WTC11 (cell line): ENCODE data around the gene CCDC136. TPM values are rescaled to one million over a fixed set of nuclear protein-coding genes. Genes with fewer than 3 reads are reported as not detected.

ENCODE experiments used
- ATAC-seq: fragments of 200-7000 bp; cut with Tn5 transposase; 2 replicates; pipeline ENCODE4 v1.10.0; 2021; ENCODE audit warnings: mild to moderate bottlenecking, moderate library complexity
- CTCF ChIA-PET: fragments of 300-600 bp; sonication (Branson Sonifier 250); formaldehyde crosslinking; loops from one replicate; lab custom pipeline; 2021; ENCODE audit warnings: antibody characterized with exemption; lab: Charles Lee
- POLR2A ChIA-PET: fragments of 350-600 bp; sonication (Branson Sonifier 250); formaldehyde crosslinking; loops from one replicate; lab custom pipeline; 2021; ENCODE audit warnings: antibody characterized with exemption; lab: Charles Lee
- DNase-seq: peaks from one replicate; pipeline ENCODE4 v3.0.0; 2021; ENCODE audit warnings: low spot score
- H3K27ac Mint-ChIP-seq: 2 replicates; pipeline ENCODE4 v1.8.0; 2021; ENCODE audit warnings: mixed read lengths
- H3K27me3 Mint-ChIP-seq: 2 replicates; pipeline ENCODE4 v1.8.0; 2021; ENCODE audit warnings: low read depth, mild to moderate bottlenecking, moderate library complexity, mixed read lengths
- H3K36me3 Mint-ChIP-seq: 2 replicates; pipeline ENCODE4 v1.8.0; 2021; ENCODE audit warnings: mixed read lengths
- H3K4me1 Mint-ChIP-seq: 2 replicates; pipeline ENCODE4 v1.8.0; 2022; ENCODE audit warnings: mixed read lengths
- H3K4me3 Mint-ChIP-seq: 2 replicates; pipeline ENCODE4 v1.8.0; 2021; ENCODE audit warnings: mild to moderate bottlenecking, moderate library complexity, mixed read lengths
- H3K9me3 Mint-ChIP-seq: 2 replicates; pipeline ENCODE4 v1.8.0; 2021; ENCODE audit warnings: mixed read lengths
- FOXK1 ChIP-seq: sonication (generic); formaldehyde crosslinking; IDR thresholded peaks from 2 replicates; pipeline ENCODE4 v1.8.0; 2022; ENCODE audit warnings: mild to moderate bottlenecking, moderate library complexity, missing genetic modification reagents
- FOXP1 ChIP-seq: sonication (generic); formaldehyde crosslinking; IDR thresholded peaks from 2 replicates; pipeline ENCODE4 v1.8.0; 2022; ENCODE audit warnings: missing genetic modification reagents, mild to moderate bottlenecking, moderate library complexity, borderline replicate concordance
- FOXP4 ChIP-seq: sonication (generic); formaldehyde crosslinking; IDR thresholded peaks from 2 replicates; pipeline ENCODE4 v1.8.0; 2022; ENCODE audit warnings: mild to moderate bottlenecking, missing genetic modification reagents
- JAZF1 ChIP-seq: fragments of 250-450 bp; sonication (Bioruptor Pico); IDR thresholded peaks from 2 replicates; pipeline ENCODE4 v1.9.0; 2021; ENCODE audit warnings: moderate library complexity, mild to moderate bottlenecking, inconsistent platforms
- MLX ChIP-seq: sonication (generic); formaldehyde crosslinking; IDR thresholded peaks from 2 replicates; pipeline ENCODE4 v1.8.1; 2023; ENCODE audit warnings: mild to moderate bottlenecking, missing genetic modification reagents, moderate library complexity
- RORB ChIP-seq: fragments of 250-450 bp; sonication (Bioruptor Pico); IDR thresholded peaks from 2 replicates; pipeline ENCODE4 v1.9.0; 2021; ENCODE audit warnings: mild to moderate bottlenecking
- SMAD3 ChIP-seq: sonication (generic); formaldehyde crosslinking; IDR thresholded peaks from 2 replicates; pipeline ENCODE4 v1.8.0; 2022; ENCODE audit warnings: missing genetic modification reagents, mild to moderate bottlenecking, borderline replicate concordance
- TEAD1 ChIP-seq: sonication (generic); formaldehyde crosslinking; IDR thresholded peaks from 2 replicates; pipeline ENCODE4 v1.8.0; 2022; ENCODE audit warnings: mild to moderate bottlenecking, missing genetic modification reagents
- TP53 ChIP-seq: sonication (generic); formaldehyde crosslinking; IDR thresholded peaks from 2 replicates; pipeline ENCODE4 v1.8.1; 2023; ENCODE audit warnings: mild to moderate bottlenecking, missing genetic modification reagents
- ZNF671 ChIP-seq: fragments of 250-450 bp; sonication (Bioruptor Pico); IDR thresholded peaks from 2 replicates; pipeline ENCODE4 v1.8.0; 2021; ENCODE audit warnings: mild to moderate bottlenecking
- total RNA-seq: library from RNA; stranded (reverse); gene quantifications from 3 replicates; pipeline ENCODE4 v1.2.3, GENCODE V29; 2021
- TF ChIP-seq, protein P1 (sequence below): fragments of 250-450 bp; sonication (Bioruptor Pico); IDR thresholded peaks from 2 replicates; pipeline ENCODE4 v1.8.0; 2021; ENCODE audit warnings: mild to moderate bottlenecking
- TF ChIP-seq, protein P2 (sequence below): fragments of 250-450 bp; sonication (Bioruptor Pico); IDR thresholded peaks from 2 replicates; pipeline ENCODE4 v1.9.0; 2021; ENCODE audit warnings: mild to moderate bottlenecking, borderline replicate concordance
- TF ChIP-seq, protein P3 (sequence below): sonication (generic); formaldehyde crosslinking; IDR thresholded peaks from 2 replicates; pipeline ENCODE4 v1.8.1; 2023; ENCODE audit warnings: mild to moderate bottlenecking, moderate library complexity, missing genetic modification reagents
- TF ChIP-seq, protein P4 (sequence below): fragments of 250-450 bp; sonication (Bioruptor Pico); IDR thresholded peaks from 2 replicates; pipeline ENCODE4 v1.9.0; 2021; ENCODE audit warnings: mild to moderate bottlenecking

CCDC136 gene
- total RNA-seq, 1 experiment from 2014 or later, result 51.0 TPM

DNA sequence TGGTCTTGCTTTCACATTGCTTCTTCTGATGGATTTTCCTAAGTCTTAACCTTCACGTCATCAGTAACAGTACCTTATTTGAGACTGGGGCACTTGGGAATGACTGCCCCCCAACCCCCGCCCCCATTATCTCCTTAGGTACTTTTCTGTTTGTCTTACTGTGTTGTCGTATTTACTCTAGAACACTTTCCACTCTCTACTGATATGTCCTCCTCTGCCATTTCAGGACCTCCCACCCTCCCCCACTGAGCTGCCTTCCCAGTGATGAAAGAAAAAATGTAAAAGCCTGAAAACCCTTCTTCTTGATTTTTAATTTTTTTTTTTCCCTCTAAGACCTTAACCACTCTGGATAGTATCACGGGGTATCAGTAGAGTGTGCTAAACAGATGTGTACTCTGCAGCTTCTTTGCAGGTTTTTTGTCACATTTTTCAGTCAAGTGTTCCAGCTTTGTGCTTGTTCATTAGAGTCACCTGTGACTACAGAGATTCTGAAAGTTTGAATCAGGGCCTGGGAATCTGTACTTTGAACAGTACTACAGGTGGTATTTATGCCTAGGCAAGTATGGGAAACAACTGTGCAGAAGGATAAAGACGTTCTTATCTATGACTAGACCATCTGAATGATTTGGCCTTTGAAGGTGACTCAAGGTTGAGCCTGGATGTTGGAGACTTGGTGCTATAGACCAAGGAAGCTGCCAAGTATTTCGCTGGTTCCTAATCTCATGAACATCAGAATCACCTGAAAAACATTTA, 44.3 kb upstream of the CCDC136 start (continued):
- TF ChIP-seq, protein P1, sequence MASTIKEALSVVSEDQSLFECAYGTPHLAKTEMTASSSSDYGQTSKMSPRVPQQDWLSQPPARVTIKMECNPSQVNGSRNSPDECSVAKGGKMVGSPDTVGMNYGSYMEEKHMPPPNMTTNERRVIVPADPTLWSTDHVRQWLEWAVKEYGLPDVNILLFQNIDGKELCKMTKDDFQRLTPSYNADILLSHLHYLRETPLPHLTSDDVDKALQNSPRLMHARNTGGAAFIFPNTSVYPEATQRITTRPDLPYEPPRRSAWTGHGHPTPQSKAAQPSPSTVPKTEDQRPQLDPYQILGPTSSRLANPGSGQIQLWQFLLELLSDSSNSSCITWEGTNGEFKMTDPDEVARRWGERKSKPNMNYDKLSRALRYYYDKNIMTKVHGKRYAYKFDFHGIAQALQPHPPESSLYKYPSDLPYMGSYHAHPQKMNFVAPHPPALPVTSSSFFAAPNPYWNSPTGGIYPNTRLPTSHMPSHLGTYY (CRISPR knock-in tag), result no peak
- TF ChIP-seq SMAD3 (CRISPR knock-in tag), result no peak
- TF ChIP-seq TEAD1 (CRISPR knock-in tag), result no peak
- no peak for TF ChIP-seq ZNF671
- no peak for TF ChIP-seq JAZF1 (CRISPR knock-in tag)
- TF ChIP-seq, protein P2, sequence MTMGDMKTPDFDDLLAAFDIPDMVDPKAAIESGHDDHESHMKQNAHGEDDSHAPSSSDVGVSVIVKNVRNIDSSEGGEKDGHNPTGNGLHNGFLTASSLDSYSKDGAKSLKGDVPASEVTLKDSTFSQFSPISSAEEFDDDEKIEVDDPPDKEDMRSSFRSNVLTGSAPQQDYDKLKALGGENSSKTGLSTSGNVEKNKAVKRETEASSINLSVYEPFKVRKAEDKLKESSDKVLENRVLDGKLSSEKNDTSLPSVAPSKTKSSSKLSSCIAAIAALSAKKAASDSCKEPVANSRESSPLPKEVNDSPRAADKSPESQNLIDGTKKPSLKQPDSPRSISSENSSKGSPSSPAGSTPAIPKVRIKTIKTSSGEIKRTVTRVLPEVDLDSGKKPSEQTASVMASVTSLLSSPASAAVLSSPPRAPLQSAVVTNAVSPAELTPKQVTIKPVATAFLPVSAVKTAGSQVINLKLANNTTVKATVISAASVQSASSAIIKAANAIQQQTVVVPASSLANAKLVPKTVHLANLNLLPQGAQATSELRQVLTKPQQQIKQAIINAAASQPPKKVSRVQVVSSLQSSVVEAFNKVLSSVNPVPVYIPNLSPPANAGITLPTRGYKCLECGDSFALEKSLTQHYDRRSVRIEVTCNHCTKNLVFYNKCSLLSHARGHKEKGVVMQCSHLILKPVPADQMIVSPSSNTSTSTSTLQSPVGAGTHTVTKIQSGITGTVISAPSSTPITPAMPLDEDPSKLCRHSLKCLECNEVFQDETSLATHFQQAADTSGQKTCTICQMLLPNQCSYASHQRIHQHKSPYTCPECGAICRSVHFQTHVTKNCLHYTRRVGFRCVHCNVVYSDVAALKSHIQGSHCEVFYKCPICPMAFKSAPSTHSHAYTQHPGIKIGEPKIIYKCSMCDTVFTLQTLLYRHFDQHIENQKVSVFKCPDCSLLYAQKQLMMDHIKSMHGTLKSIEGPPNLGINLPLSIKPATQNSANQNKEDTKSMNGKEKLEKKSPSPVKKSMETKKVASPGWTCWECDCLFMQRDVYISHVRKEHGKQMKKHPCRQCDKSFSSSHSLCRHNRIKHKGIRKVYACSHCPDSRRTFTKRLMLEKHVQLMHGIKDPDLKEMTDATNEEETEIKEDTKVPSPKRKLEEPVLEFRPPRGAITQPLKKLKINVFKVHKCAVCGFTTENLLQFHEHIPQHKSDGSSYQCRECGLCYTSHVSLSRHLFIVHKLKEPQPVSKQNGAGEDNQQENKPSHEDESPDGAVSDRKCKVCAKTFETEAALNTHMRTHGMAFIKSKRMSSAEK (CRISPR knock-in tag), result no peak

- CTCF ChIA-PET, result no interaction called here
- Mint-ChIP-seq H3K27ac (no peak overlapping the region), H3K4me3 (no peak overlapping the region)
- no peak for TF ChIP-seq FOXK1 (CRISPR knock-in tag)
- TF ChIP-seq, protein P3, sequence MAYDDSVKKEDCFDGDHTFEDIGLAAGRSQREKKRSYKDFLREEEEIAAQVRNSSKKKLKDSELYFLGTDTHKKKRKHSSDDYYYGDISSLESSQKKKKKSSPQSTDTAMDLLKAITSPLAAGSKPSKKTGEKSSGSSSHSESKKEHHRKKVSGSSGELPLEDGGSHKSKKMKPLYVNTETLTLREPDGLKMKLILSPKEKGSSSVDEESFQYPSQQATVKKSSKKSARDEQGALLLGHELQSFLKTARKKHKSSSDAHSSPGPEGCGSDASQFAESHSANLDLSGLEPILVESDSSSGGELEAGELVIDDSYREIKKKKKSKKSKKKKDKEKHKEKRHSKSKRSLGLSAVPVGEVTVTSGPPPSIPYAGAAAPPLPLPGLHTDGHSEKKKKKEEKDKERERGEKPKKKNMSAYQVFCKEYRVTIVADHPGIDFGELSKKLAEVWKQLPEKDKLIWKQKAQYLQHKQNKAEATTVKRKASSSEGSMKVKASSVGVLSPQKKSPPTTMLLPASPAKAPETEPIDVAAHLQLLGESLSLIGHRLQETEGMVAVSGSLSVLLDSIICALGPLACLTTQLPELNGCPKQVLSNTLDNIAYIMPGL, result no peak
- TF ChIP-seq, protein P4, sequence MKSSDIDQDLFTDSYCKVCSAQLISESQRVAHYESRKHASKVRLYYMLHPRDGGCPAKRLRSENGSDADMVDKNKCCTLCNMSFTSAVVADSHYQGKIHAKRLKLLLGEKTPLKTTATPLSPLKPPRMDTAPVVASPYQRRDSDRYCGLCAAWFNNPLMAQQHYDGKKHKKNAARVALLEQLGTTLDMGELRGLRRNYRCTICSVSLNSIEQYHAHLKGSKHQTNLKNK (CRISPR knock-in tag), result no peak
- TF ChIP-seq FOXP4, result no peak
- TF ChIP-seq, protein P1 (CRISPR knock-in tag), result no peak
- no peak for TF ChIP-seq FOXP1
- TF ChIP-seq MLX (CRISPR knock-in tag), result no peak
- TF ChIP-seq RORB, result no peak
- TF ChIP-seq TP53 (CRISPR knock-in tag), result no peak
- TF ChIP-seq, all 79 proteins: peak for 0
- Mint-ChIP-seq H3K4me1 (no peaks in the 10 kb centered on the region), H3K27me3 (no peaks in the 10 kb centered on the region), H3K9me3 (no peaks in the 10 kb centered on the region), H3K36me3 (peaks cover 66% of the 10 kb centered on the region)
- POLR2A ChIA-PET, result no interaction called here
- DNase-seq (no peak), ATAC-seq (no peak)
Observed at GRCh38 chr7:128752251-128752650, 39.5 kb upstream of the CCDC136 start.
